ENCODE data around the gene SLK. TPM values are rescaled to one million over a fixed set of nuclear protein-coding genes. Genes with fewer than 3 reads are reported as not detected.

SLK gene
- total and polyA plus RNA-seq, 4 donors: 13.3 to 86.4 (median 31.3) TPM

- 81 to 90% methylated on average over 4 of the region's 4 CpGs for WGBS, 2 donors
- no peaks in the 10 kb centered on the region for H3K9me3 ChIP-seq (ENCODE audit: control insufficient read depth in 4 of 4, insufficient read depth in 3 of 4, low read length in 3 of 4)
- H3K9ac ChIP-seq (ENCODE audit: insufficient read depth in 1 of 2, low read length in 2 of 2): no peak overlapping the region
- DNase-seq (no peak), ATAC-seq (ENCODE audit: insufficient read depth, low FRiP score) (no peak)
- H3K27ac ChIP-seq (ENCODE audit: low read depth in 1 of 2, low read length in 1 of 2): no peak overlapping the region
- H3K27me3 ChIP-seq (ENCODE audit: control insufficient read depth in 3 of 3, insufficient read depth in 3 of 3, low read length in 2 of 3): no peaks in the 10 kb centered on the region
- no peak overlapping the region for H3K4me3 ChIP-seq
- TF ChIP-seq, protein P1, sequence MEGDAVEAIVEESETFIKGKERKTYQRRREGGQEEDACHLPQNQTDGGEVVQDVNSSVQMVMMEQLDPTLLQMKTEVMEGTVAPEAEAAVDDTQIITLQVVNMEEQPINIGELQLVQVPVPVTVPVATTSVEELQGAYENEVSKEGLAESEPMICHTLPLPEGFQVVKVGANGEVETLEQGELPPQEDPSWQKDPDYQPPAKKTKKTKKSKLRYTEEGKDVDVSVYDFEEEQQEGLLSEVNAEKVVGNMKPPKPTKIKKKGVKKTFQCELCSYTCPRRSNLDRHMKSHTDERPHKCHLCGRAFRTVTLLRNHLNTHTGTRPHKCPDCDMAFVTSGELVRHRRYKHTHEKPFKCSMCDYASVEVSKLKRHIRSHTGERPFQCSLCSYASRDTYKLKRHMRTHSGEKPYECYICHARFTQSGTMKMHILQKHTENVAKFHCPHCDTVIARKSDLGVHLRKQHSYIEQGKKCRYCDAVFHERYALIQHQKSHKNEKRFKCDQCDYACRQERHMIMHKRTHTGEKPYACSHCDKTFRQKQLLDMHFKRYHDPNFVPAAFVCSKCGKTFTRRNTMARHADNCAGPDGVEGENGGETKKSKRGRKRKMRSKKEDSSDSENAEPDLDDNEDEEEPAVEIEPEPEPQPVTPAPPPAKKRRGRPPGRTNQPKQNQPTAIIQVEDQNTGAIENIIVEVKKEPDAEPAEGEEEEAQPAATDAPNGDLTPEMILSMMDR (IDR thresholded peaks at IDR 0.05; ENCODE audit: control extremely low read depth, extremely low read depth): no peak
- no peaks in the 10 kb centered on the region for H3K36me3 ChIP-seq (ENCODE audit: control insufficient read depth in 4 of 4, insufficient read depth in 4 of 4, low read length in 4 of 4)
- H3K4me1 ChIP-seq (ENCODE audit: control insufficient read depth in 5 of 5, insufficient read depth in 5 of 5, low read length in 5 of 5): no peaks in the 10 kb centered on the region
Measured at GRCh38 chr10:104043854-104044253, 76.9 kb downstream of the SLK start.

DNA sequence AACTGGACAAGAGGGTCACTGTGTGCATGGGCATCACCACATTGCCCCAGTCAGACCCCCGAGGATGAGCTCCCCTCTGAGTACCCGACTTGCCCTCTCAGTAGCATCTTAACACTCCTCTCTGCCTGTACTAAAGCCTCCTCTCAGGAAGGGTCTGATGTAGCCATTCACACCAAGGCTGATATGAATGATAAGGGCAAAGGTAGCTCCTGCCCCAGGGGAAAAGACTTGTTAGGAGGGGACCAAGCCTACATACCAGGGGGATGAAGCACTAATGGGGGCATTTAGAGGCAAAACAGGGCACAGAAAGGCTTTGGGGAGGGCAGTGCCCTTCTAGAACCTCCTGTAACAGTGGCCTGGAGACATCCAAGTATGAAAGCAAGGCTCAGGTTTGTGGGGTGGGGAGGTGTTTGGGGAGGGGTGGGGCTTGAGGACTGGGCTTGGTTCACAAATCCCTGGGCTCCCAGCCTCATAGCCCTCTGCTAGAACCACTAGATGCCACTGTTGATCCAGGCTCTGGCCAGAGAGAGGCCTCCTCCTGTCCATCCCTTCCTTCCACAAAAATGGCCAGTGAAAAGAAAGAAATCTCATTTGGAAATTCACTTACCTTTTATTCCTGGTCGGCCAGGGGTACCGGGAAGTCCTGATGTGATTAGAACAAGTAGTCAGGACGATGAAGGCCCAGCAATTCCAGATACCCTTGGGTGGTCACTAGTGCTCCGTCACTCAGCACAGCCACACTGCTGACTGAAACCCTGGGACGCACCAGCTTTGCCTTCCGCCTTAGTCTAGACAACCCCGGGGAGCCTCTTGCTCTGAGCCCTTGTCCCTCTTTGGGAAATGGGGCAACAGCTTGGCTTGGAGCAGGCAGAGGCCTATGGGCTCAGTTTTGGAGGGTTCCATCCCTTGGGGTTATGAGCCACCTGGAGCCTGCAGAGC is 78.5 kb downstream of the SLK start:
- ATAC-seq (ENCODE audit: insufficient read depth, low FRiP score) (peak; percentile 86), DNase-seq (peak; percentile 65 to 66 (median 65))
- H3K4me1 ChIP-seq (ENCODE audit: control insufficient read depth in 5 of 5, insufficient read depth in 5 of 5, low read length in 5 of 5): peaks cover 0 to 12% (median 5%) of the 10 kb centered on the region in 5 donors
- H3K9ac ChIP-seq (ENCODE audit: insufficient read depth in 1 of 2, low read length in 2 of 2): no peak overlapping the region
- no peak overlapping the region for H3K27ac ChIP-seq (ENCODE audit: low read depth in 1 of 2, low read length in 1 of 2)
- 85 to 92% methylated on average over 9 of the region's 9 CpGs for WGBS, 2 donors
- no peaks in the 10 kb centered on the region for H3K9me3 ChIP-seq (ENCODE audit: control insufficient read depth in 4 of 4, insufficient read depth in 3 of 4, low read length in 3 of 4)
- H3K4me3 ChIP-seq: no peak overlapping the region
- H3K27me3 ChIP-seq (ENCODE audit: control insufficient read depth in 3 of 3, insufficient read depth in 3 of 3, low read length in 2 of 3): no peaks in the 10 kb centered on the region
- H3K36me3 ChIP-seq (ENCODE audit: control insufficient read depth in 4 of 4, insufficient read depth in 4 of 4, low read length in 4 of 4): no peaks in the 10 kb centered on the region
- TF ChIP-seq, protein P1 (IDR thresholded peaks at IDR 0.05; ENCODE audit: control extremely low read depth, extremely low read depth): no peak

- Histone ChIP-seq H3K36me3 (ENCODE audit: control insufficient read depth in 4 of 4, insufficient read depth in 4 of 4, low read length in 4 of 4) (no peaks in the 10 kb centered on the region), H3K4me3 (no peak overlapping the region), H3K27me3 (ENCODE audit: control insufficient read depth in 3 of 3, insufficient read depth in 3 of 3, low read length in 2 of 3) (no peaks in the 10 kb centered on the region), H3K4me1 (ENCODE audit: control insufficient read depth in 5 of 5, insufficient read depth in 5 of 5, low read length in 5 of 5) (peaks cover 0 to 12% (median 5%) of the 10 kb centered on the region in 5 donors), H3K27ac (ENCODE audit: low read depth in 1 of 2, low read length in 1 of 2) (no peak overlapping the region), H3K9me3 (ENCODE audit: control insufficient read depth in 4 of 4, insufficient read depth in 3 of 4, low read length in 3 of 4) (no peaks in the 10 kb centered on the region), H3K9ac (ENCODE audit: insufficient read depth in 1 of 2, low read length in 2 of 2) (no peak overlapping the region)
- 96 to 99% methylated on average over 6 of the region's 6 CpGs for WGBS, 2 donors
- TF ChIP-seq, protein P1 (IDR thresholded peaks at IDR 0.05; ENCODE audit: control extremely low read depth, extremely low read depth): no peak
- DNase-seq (no peak), ATAC-seq (ENCODE audit: insufficient read depth, low FRiP score) (no peak)
Measured at GRCh38 chr10:104046651-104047050, 79.7 kb downstream of the SLK start.

All from lung (tissue), 12 donors.